ENCODE results near the gene DEGS2. TPM values are rescaled to one million over a fixed set of nuclear protein-coding genes. Genes with fewer than 3 reads are reported as not detected.
"Not testable (repeated sequence)": the region's sequence is repeated elsewhere in the genome, so short reads cannot be mapped to it uniquely, and the experiment has no call there.

DEGS2 gene
- total RNA-seq, 6 experiments from 2014 or later = 0.09 to 0.55 (median 0.22) TPM

DNA sequence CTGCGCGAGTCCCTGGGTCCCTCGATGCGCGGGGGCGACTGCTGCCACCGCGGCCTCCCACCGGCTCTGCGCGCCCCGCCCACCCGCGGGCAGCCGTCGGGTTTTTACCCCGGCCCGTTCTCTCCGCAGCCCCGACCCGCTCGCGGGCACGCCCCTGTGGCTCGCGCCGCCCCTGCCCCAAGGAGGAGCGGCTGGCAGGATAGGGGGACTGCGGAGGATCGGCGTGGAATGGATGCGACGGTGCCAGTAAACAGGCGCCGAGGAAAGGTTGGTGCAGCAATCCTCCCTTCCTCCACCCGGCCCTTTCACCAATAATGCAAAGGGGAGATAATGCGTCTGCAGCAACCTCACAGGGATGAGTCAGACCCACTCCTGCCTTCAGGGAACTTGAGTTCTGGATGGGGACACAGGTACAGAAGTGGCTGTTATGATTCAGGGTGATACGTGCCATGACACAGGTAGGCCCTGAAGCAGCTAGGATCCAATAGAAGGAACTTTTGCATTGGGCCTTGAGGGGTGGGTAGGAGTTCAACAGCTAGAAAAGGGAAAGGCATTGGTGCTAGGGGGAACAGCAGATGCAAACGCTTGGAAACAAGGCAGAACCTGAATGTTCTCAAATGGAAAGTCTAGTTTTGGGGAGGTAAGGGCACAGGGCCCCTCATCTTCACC, 554 bp upstream of the DEGS2 start:
- peaks cover 0 to 17% (median 0%) of the 10 kb centered on the region in 4 donors for H3K4me1 ChIP-seq
- intact Hi-C loops (cut with DNase I) = no loop called here
- TF ChIP-seq, protein P1, sequence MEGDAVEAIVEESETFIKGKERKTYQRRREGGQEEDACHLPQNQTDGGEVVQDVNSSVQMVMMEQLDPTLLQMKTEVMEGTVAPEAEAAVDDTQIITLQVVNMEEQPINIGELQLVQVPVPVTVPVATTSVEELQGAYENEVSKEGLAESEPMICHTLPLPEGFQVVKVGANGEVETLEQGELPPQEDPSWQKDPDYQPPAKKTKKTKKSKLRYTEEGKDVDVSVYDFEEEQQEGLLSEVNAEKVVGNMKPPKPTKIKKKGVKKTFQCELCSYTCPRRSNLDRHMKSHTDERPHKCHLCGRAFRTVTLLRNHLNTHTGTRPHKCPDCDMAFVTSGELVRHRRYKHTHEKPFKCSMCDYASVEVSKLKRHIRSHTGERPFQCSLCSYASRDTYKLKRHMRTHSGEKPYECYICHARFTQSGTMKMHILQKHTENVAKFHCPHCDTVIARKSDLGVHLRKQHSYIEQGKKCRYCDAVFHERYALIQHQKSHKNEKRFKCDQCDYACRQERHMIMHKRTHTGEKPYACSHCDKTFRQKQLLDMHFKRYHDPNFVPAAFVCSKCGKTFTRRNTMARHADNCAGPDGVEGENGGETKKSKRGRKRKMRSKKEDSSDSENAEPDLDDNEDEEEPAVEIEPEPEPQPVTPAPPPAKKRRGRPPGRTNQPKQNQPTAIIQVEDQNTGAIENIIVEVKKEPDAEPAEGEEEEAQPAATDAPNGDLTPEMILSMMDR (IDR thresholded peaks at IDR 0.05) = no peak
- no peak for TF ChIP-seq POLR2A (IDR thresholded peaks at IDR 0.05)
- WGBS (ENCODE audit: insufficient coverage, low coverage, low lambda C conversion rate, missing lambda C conversion rate) = 21% methylated on average over 8 of the region's 39 CpGs
- H3K36me3 ChIP-seq = no peaks in the 10 kb centered on the region
- H3K9me3 ChIP-seq = no peaks in the 10 kb centered on the region
- H3K27ac ChIP-seq = no peak overlapping the region
- DNase-seq (no peak), ATAC-seq (peak in 1 of 4 donors; percentile 4)
- H3K27me3 ChIP-seq = peaks cover 0 to 4% of the 10 kb centered on the region in 2 donors
- peak overlapping the region; percentile 28 to 45 (median 30) for H3K4me3 ChIP-seq

DNA sequence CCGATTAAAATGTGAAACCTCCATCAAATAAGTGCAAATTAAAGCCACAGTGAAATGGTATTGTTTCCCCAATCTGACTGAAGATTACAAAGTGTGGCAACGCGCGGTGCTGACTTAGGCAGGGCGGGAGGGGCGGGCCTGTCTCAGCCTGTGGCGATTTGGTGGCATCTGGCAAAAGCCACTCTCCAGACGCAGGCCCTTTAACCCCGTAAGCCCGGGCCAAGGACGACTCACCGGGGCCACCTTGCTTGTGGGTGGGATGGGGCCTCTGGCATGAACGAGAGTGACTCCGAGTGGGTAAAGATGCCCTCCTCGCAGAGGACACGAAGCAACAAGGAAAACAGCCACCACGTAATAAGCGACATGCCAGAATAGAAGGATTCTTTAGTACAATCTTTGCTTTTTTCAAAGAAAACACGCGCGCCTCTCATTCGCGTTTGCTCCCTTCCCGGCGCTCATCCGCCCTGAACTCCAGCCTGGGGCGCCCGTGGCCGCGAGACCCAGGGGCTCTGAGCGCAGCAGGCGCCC, 815 bp downstream of the DEGS2 start:
- TF ChIP-seq POLR2A (IDR thresholded peaks at IDR 0.05) = no peak
- TF ChIP-seq, protein P1 (IDR thresholded peaks at IDR 0.05) = no peak
- Histone ChIP-seq H3K36me3 (no peaks in the 10 kb centered on the region), H3K27ac (no peak overlapping the region), H3K27me3 (peaks cover 0 to 4% of the 10 kb centered on the region in 2 donors), H3K9me3 (no peaks in the 10 kb centered on the region), H3K4me1 (peaks cover 0 to 17% (median 0%) of the 10 kb centered on the region in 4 donors), H3K4me3 (peak overlapping the region in 1 of 3 donors; percentile 45)
- intact Hi-C loops (cut with DNase I) = no loop called here
- 23% methylated on average over 17 of the region's 32 CpGs for WGBS (ENCODE audit: insufficient coverage, low coverage, low lambda C conversion rate, missing lambda C conversion rate)
- DNase-seq (no peak), ATAC-seq (no peak)

DNA sequence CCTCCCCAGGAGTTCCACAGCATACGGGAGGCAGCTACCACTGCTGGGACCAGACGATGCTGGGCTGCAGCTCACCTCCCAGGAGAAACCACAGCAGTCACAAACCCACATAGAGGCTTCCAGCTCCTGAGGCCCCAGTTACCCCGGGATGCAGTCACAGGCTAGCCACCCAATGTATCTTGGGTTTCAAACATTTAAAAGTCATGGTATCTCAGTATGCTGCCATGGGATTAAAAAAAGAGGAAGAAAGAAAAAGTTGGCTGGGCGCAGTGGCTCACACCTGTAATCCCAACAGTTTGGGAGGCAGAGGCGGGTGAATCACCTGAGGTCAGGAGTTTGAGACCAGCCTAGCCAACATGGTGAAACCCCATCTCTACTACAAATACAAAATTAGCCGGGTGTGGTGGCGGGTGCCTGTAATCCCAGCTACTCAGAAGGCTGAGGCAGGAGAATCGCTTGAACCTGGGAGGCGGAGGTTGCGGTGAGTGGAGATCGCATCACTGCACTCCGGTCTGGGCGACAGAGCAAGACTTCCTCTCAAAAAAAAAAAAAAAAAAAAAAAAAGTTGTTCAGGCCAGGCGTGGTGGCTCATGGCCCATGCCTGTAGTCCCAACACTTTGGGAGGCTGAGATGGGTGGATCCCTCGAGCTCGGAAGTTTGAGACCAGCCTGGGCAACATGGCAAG, 1.8 kb downstream of the DEGS2 start:
- H3K36me3 ChIP-seq; H3K27ac ChIP-seq; H3K4me3 ChIP-seq; intact Hi-C loops (cut with DNase I); H3K9me3 ChIP-seq; H3K27me3 ChIP-seq; DNase-seq; ATAC-seq: not testable (repeated sequence)
- H3K4me1 ChIP-seq = peaks cover 0 to 17% (median 0%) of the 10 kb centered on the region in 4 donors
- whole genome bisulfite sequencing (ENCODE audit: insufficient coverage, low coverage, low lambda C conversion rate, missing lambda C conversion rate) = 82% methylated on average over 9 of the region's 16 CpGs

DNA sequence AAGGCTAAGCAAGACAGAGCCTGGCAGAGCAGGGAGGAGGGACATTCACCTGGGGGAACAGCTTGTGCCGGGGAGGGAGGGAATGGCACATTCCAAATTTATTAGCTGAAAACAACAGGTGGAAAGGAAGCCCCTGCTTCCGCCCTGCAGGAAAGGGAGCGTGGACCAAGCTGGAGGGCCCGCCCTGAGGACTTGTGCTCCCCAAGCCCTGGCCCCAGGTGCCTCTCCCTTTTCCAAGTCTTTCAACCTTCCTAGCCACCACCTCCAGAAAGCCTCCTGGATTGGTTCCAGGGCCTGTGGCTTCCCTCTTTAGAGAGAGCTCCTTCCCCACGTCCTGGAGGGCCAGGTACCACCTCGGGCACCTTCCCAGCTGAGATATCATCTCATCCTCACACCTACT, 2.7 kb downstream of the DEGS2 start:
- no peaks in the 10 kb centered on the region for H3K36me3 ChIP-seq
- DNase-seq (no peak), ATAC-seq (no peak)
- no peak overlapping the region for H3K27ac ChIP-seq
- peaks cover 0 to 4% of the 10 kb centered on the region in 2 donors for H3K27me3 ChIP-seq
- H3K4me1 ChIP-seq = peaks cover 0 to 17% (median 0%) of the 10 kb centered on the region in 4 donors
- intact Hi-C loops (cut with DNase I) = no loop called here
- H3K9me3 ChIP-seq = no peaks in the 10 kb centered on the region
- 70% methylated on average over 3 of the region's 6 CpGs for WGBS (ENCODE audit: insufficient coverage, low coverage, low lambda C conversion rate, missing lambda C conversion rate)
- H3K4me3 ChIP-seq = no peak overlapping the region
- TF ChIP-seq, protein P1 (IDR thresholded peaks at IDR 0.05) = no peak
- TF ChIP-seq POLR2A (IDR thresholded peaks at IDR 0.05) = no peak

All from right lobe of liver (tissue), 6 donors.